Stimulated activated CD4-positive, alpha-beta T cell treated with anti-CD3 and anti-CD28 coated beads, Interleukin-1b, Interleukin-23, amount 100 ng/mL, for 48 hours (primary cell): ENCODE data around the gene STOML1.

Experiments
- DNase-seq: peaks from one replicate; pipeline ENCODE4 v3.0.0-alpha.2; 2020

The STOML1 gene

DNA sequence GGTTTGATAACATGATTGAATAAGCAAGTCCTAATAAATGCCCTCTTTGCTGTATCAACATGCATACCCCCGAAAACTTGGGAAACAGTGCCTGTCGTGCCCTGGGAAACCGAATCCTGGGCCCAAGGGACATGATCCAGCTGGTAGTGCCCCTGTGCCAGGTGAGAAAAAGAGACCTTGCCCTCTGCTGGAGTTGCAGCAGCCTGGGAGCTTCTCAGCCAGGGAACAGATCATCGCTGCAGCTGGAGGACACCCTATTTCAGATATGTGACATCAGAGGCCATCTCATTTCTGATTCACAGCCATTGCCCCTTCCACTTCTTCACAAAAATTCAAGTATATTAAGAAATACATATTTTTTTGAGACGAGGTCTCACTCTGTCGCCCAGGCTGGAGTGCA is 32.3 kb downstream of the STOML1 start:
- no peak for DNase-seq

DNA sequence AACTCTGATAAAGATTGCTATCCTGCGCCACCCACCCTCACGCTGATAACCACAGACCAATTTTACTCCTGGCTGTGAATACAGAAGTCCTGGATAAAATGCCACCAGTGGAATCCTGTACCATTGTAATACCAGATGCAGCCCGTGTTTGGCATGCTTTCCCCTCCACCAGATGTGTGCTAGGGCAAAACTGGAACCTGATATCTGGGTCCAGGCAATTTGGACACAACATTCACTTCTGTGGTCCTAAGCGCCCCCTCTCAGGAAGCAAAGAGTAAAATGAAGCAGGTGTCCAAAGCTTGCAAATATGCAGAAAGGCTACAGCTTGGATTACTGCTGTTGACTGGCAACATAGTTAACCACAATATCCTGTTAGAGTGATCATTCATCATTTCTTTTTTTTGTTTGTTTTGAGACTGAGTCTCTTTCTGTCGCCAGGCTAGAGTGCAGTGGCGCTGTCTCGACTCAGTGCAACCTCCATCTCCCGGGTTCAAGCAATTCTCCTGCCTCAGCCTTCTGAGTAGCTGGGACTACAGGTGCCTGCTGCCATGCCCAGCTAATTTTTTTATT is 33.0 kb downstream of the STOML1 start:
- DNase-seq, result peak; percentile 32

DNA sequence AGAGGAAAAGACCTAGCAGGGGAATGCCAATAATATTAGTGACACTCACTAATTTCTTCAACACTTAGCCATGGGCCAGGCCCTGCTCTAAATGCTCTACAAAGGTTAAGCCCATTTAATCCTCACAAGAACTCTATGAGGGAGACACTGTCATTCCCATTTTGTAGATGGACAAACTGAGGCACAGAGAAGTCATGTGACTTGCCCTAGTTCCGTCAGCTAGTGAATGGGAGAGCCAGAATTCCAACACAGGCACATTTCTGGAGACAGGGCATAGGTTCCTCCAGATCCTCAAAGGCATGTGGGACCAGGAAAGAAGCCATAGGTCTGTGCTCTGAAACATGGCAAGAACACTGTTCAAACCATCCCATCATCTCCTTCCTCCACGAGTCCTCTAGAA is 34.3 kb downstream of the STOML1 start:
- DNase-seq, result no peak

DNA sequence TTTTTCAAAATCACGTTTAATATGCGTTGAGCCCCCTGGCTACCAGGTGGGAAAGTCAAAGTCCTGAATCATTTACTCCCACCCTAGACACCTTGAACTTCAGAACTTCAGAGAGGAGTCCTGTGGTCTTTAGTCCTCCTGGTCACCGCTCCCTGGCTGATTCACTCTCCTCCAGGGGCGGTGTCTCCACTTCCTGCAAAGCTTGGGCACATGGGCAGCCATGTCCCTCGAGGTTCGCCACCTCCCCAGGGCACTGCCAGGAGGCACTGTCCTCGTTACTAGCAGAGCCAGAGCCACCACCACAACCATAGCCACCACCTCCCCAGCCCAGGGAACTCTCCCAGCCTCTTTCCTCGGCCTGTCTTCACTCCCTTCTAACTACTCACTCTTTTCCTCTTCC is 34.8 kb downstream of the STOML1 start:
- no peak for DNase-seq

DNA sequence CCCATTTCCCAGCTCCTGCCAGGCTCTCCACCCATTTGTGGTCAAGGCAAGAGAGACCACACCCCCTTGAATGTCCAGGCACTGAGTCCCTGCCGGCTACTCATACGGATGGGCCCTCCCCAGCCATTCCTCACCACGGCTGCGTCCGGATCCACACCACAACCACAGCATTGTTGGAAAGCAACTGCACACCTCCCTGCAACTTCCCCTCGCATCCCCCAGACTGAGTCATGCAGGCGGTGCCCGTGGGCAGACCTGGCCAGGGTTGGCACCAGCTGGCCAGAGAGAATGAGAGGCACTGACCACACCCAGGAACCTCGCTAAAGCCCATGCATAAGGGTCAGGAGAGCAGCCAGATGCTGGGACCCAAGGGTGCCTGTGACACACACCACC is 35.4 kb downstream of the STOML1 start:
- DNase-seq, result no peak

DNA sequence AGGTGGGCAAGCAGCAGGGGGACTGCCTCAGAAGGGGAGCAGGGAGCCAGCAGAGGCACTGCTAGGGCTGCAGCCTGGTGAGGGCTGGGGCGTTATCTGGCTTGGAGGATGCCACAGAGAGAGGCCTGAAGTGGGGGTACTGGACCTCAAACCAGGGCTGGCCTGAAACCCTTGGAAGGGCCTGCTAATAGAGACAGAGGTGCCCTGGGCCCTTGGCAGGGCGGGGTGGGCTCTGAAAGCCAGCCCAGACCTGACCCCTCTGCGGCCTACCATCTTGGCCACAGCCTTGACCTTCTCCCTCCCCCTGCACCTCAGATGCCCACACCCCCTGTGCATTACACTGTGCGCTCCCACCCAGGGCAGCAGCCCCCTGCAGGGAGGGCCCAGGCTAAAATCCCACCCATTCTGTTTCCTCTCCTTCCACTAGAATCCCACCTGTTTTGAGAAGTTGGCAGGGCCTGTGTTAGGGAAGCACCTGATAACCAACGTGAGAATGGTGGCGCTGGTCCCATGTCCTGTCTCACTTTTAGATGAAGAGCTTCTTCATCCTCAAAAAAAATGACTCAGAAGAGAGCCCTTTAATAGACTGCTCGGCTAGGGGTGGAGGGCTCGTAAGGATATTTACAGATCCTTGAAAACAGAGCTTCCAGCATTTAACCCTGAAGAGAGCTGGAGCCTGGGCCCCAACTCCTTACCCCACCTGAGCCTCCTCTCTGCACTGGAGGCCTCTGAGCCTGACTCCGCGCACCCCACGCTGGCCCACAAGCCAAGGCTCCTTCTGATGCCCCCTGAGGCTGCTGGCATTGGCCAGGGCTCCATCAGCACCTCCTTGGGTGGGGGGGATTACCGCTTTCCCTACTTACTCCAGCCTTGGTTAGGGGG is 36.0 kb downstream of the STOML1 start:
- no peak for DNase-seq

DNA sequence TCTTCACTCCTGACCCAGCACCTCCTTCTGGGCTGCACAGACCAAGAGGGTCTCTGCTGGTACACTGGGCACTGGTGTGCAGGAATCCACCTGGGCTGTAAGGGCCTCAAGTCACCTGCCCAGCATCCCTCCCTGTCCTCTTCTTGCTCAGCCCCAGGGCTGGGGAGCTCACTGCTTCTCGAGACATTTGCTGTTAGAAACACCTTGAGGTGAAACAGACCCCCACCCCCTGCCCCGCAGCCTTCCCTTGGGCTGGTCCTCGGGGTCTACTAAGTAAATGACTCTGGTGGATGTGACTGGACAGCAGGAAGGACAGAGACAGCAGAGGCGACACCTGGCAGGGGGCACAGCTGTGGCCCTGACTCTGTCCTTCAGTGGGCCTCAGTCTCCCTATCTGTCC is 36.8 kb downstream of the STOML1 start:
- no peak for DNase-seq

DNA sequence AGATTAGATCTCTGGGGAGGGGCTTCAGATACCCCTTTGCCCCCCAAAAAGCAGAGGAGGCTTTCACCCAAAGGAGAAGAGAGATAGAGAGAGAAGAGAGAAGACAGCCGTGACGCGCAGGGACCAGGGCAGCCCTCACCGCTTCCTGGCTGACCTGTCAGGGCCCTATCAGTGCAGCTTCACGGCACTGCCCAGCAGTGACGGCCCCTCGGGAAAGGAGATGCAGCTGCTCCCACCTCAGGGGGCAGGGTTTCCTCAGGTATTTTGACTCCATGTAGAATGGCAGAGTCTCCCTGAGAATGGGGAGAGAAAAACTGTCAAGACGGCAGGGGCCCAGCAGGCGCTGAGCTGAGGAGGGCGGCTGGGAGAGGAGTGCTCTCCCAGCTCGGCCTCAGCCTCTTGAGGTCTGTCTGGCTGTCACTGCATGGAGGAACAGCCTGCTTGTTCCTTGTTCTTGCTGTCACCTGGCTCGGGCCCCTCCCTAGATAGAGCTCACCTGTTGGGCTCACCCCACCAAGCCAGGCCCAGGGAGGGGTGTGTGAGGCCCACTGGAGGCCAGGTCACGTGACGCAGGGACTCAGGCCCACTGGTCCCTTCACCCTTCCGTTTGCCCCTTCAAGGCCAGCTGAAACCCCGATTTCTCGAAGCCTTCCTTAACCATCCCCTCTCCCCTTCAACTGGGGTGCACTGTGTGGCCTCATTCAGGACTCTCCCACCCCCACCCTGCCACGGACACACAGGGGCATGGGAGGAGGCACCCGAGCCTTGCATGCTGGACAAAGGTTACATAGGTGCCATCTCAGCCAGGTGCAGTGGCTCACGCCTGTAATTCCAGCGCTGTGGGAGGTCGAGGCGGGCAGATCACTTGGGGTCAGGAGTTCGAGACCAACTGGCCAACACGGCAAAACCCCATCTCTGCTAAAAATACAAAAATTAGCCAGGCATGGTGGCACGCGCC is 37.6 kb downstream of the STOML1 start:
- no peak for DNase-seq

DNA sequence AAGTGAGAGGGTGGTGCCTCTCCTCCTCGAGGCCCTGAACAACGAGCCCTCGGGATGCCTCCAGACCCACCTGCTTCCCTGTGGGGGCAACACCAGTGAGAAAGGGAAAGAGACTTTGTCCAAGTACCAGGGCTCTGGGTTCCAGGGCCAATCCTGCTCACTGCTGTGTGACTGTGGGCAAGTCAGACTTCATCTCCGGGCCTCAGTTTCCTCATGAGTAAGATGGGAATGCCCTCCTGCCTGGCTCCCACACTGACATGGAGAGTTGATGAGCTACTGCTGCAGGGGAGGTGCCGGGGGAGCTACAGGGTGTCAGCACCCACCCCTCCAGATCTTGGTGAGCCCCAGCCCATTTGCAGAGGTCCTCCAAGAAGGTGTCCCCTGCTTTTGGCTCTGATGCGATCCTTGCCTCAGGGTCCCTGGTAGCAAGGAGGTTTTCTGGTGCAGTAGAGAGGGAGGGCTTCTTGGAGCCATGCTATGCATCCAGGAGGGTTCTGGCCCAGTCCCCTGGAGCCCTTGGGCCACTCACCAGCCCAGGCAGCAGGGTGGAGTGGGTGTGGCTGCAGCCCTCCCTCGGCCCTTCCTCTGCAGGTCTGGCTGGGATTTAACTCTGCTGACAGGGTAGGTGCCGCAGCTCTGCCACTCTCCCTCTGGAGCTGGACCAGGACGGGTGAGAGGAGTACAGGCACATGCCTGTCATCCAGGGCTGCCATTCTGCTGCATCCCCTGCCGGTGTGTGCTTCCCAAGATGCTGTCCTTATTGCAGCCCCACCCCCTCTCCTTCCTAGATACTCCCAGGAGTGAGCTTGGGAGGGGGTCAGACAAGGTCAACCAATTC is 39.0 kb downstream of the STOML1 start:
- DNase-seq, result no peak

DNA sequence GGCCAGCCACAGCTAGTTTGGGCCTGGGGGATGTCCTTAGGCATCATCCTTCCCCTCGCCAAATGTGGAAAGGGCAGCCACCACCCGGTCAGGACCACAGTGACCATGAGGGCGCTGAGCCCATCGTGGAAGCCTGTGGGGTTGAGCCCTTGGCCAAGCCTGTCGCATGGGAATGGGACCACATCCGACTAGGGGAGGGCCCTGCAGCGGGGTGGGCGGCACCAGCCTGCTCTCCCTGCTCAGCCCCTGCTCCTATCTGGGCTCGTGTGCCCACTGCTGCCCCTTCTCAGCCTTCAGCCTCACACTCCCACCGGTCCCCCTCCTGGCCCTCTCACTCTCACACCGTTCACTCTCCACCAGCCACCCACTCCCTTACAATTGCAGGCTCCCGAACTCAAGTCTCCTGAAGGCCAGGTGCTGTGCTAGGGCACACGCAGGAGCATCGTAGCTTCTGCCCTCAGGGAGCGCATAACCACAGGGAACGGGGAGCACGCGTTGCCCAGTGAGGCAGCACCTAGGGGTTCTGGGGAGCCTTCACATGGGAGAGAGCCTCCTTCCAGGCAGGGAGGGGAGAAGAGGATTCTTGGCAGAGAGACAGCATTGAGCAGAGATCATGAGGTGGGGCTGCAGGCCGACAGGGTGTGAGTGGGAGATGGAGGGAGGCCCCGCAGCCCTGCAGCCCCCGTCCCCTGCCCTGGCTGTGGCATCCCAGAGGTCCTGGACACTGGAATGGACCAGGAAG is 39.8 kb downstream of the STOML1 start:
- DNase-seq, result no peak

DNA sequence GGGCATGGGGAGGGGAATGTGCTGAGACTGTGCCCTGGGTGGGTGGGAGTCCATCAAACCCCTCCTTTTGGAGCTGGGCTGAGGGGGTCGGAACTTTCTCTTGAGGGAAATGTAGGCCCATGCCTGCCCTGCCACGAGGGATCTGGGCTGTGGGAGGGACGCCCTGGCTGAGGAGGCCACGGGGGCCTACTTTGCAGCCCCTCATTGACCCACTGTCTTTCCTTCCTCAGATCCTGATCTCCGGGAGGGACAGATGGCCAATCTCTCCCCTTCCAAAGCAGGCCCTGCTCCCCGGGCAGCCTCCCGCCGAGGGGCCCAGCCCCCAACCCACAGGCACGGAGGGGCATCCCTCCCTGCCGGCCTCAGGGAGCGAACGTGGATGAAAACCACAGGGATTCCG is 40.5 kb downstream of the STOML1 start:
- DNase-seq, result no peak

DNA sequence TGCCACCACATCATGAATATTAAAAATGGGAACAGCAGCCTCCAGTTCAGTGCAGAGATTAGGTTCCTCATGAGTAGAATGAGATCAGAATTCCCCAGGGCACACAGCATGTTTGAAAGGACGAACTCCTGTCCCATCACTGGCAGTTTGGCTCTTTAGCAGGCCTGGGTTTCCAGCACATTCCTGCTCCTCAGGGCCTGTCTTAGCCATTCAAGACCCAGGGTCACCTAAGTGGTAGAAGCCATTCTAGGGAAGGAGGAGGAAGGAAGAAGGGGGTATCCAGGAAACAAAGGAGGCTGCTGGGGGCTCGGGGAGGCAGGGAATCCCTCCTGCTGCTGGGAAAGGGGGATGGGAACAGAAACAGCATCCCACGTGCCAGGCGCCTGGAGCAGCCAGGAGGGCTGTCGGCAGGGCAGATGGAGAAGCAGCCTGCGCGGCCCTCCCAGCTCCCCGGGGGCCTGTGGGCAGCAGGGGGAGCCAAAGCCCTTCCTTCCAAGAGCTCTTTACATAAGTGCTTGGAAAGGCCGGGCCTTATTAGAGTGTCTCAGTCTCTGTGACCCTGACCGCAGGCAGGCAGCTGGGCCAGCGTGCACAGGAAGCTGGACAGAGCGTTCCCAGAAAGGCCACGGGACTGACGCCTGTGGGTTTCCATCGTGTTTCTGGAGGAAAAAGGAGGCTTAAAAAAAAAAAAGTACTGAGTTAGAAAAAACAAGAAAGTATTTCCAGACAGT is 41.1 kb downstream of the STOML1 start:
- DNase-seq, result peak; percentile 60

DNA sequence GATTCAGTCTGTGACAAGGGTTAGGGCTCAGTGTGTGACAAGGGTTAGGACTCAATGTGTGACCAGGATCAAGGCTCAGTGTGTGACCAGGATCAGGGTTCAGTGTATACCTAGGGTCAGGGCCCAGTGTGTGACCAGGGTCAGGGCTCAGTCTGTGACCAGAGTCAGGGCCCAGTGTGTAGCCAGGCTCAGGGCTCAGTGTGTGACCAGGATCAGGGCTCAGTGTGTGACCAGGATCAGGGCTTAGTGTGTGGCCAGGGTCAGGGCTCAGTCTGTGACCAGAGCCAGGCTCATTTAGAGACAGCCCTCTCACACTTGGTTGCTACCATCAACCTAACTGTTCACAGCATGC is 41.6 kb downstream of the STOML1 start:
- DNase-seq, result no peak

DNA sequence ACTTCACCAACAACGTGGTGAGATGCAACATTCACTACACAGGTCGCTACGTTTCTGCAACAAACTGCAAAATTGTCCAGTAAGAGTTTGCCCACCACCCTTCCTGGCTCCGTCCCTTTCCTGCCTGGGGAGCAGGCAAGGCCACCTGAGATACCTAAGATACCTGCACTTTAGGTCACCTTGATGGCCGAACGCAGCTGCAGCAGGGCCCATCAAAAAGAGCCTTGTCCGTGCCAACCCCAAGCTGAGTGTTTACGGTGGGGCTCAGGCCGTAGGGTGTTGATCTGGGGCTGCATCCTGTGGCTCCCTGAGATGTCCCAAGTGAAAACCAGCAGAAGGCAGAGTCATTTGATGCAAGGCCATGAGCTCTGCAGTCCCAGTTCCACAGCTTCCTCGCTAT is 42.6 kb downstream of the STOML1 start:
- no peak for DNase-seq

DNA sequence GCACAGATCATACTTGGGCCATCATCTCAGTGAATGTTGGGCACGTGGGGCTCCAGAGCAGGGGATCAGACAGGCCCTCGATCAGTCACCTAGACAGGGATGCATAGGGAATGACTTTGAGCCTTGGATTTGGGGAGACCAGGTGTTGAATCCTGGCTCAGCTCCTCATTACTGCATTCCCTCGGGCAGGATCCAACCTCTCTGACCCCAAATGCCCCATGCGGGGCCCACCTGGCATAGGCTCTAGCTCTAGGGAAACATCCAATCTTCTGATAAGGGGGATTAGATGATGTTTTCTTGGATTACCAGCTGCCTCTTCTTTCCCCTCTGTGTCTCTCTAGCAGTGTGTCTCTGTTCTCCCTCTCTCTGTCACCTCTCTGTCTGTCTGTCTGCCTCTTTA is 43.1 kb downstream of the STOML1 start:
- DNase-seq, result no peak

DNA sequence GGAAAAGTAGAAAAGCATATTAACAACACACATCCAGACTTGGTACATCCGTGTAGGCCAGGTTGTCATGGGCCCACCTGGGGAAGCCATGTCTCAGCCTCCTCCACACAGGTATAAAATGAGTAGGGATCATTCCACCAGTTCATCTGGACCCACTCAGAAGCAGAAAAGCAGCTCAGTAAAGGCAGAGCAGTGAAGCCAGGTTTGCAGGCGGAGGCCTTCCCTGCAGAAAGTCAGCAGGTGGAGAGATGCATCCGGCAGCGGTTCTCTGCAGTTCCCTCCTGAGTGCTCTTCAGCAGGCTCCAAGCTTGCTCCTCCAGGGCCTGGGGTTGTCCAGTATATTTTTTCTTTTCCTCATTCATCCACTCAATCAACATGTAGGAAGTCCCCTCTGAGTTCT is 43.7 kb downstream of the STOML1 start:
- no peak for DNase-seq

DNA sequence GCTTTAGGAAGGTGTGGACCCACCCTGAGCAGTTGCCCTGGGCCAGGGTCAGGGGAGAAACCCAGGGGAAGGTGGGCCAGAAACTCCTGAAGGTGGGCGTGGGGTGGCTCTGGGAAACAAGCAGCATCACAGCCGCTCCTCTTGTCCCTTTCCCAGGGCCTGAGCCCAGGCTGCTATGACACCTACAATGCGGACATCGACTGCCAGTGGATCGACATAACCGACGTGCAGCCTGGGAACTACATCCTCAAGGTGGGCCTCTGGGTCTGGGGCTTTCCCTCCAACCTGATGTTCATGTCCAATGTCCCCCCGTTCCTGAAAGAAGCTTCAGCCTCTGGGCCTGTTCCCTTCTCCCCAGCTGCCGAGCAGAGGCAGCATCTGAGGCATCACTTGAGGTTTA is 44.4 kb downstream of the STOML1 start:
- no peak for DNase-seq

DNA sequence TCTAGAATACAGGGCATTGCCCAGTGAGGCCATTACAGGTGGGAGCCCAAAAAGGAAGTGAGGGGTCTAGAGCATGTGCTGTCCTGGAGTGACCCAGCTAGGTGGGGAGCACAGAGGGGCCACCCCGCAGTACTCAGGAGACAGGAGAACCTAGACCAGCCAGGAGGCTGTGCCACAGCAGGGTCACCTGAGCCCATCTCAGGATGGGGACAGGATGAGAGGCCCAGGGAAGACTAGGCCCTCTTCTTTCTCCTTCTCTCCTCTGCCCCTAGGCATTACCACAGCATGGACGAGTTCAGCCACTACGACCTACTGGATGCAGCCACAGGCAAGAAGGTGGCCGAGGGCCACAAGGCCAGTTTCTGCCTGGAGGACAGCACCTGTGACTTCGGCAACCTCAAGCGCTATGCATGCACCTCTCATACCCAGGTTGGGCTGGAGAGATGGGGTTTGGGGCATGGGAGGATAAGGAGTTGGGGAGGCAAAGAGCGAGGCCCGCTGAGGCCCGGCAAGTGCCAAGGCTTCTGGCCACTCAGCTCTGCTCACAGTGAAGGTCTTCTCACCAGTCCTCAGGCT is 45.2 kb downstream of the STOML1 start:
- DNase-seq, result no peak

DNA sequence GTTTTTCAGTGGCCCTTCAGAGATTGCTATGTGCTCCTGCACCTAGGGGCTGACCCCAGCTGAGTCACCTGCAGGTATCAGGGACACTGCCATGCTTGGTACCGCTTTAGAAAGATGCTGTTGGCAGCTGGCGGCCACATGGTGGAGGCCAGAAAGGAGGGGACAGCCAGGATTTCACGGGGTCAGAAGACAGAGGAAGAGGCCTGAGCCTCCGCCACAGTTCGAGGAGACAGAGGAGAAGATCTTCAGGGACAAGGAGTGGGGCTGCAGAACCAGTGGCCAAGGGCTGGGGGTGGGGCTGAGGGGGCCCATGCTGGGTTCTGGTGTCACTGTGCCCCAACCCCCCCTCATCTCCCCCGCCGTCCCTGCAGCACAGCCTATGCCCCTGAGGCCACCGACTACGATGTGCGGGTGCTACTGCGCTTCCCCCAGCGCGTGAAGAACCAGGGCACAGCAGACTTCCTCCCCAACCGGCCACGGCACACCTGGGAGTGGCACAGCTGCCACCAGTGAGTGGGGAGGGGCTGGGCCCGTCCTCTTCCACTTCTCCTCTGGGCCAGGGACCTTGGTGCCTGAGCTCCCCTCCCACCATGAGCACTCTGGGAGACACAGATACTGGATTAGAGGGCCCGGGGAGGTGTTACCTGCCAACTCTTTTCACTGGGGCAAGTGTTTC is 45.9 kb downstream of the STOML1 start:
- no peak for DNase-seq

DNA sequence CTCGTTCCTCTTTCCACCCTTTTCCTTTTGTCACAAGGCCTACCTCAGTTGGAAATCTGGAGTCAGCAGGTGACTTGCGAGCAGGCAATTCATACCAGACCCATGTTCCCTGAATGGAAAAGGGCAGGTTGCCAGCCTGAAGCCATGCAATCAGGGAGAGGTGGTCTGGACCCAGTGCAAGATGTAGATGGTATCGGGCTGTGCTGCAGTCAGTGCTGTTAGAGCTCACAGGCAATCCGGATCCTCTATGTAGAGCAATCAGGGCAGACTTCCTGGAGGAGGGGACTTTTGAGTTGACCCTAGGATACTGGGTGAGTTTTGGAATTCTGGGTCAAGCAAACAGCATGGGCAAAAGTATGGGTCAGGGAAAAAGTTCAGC is 47.0 kb downstream of the STOML1 start:
- no peak for DNase-seq
